HL-60 (cell line): ENCODE measurements around the gene SERINC2.

Source experiments
- SPI1 ChIP-seq: IDR thresholded peaks from 2 replicates; pipeline ENCODE4 v1.6.1; 2012; ENCODE audit warnings: low read depth, mild to moderate bottlenecking, borderline replicate concordance
- TF ChIP-seq, protein P1 (sequence below): IDR thresholded peaks from one replicate; pipeline ENCODE4 v1.5.1; 2011; ENCODE audit warnings: low read length, control low read depth, inconsistent platforms; ENCODE audit not compliant: insufficient read depth
- TF ChIP-seq, protein P2 (sequence below): IDR thresholded peaks from 2 replicates; pipeline ENCODE4 v1.6.1; 2012; ENCODE audit warnings: low read depth; ENCODE audit not compliant: insufficient replicate concordance

DNA sequence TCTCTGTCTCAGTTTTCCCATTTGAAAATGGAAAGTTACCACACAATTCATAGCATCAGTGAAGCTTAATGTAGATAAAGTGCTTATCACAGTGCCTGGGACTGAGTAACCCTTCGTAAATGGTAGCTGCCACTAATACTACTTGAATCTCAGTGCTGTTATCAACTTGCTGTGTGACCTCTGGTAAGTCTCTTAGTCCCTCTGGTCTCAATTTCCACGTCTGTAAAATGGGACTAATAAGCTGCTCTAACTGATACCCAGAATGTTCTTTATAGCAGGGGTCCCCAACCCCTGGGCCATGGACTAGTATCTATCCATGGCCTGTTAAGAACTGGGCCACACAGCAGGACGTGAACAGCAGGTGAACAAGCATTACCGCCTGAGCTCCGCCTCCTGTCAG, 7.7 kb downstream of the SERINC2 start:
- no peak for TF ChIP-seq SPI1
- TF ChIP-seq, protein P1, sequence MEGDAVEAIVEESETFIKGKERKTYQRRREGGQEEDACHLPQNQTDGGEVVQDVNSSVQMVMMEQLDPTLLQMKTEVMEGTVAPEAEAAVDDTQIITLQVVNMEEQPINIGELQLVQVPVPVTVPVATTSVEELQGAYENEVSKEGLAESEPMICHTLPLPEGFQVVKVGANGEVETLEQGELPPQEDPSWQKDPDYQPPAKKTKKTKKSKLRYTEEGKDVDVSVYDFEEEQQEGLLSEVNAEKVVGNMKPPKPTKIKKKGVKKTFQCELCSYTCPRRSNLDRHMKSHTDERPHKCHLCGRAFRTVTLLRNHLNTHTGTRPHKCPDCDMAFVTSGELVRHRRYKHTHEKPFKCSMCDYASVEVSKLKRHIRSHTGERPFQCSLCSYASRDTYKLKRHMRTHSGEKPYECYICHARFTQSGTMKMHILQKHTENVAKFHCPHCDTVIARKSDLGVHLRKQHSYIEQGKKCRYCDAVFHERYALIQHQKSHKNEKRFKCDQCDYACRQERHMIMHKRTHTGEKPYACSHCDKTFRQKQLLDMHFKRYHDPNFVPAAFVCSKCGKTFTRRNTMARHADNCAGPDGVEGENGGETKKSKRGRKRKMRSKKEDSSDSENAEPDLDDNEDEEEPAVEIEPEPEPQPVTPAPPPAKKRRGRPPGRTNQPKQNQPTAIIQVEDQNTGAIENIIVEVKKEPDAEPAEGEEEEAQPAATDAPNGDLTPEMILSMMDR = no peak
- TF ChIP-seq, protein P2, sequence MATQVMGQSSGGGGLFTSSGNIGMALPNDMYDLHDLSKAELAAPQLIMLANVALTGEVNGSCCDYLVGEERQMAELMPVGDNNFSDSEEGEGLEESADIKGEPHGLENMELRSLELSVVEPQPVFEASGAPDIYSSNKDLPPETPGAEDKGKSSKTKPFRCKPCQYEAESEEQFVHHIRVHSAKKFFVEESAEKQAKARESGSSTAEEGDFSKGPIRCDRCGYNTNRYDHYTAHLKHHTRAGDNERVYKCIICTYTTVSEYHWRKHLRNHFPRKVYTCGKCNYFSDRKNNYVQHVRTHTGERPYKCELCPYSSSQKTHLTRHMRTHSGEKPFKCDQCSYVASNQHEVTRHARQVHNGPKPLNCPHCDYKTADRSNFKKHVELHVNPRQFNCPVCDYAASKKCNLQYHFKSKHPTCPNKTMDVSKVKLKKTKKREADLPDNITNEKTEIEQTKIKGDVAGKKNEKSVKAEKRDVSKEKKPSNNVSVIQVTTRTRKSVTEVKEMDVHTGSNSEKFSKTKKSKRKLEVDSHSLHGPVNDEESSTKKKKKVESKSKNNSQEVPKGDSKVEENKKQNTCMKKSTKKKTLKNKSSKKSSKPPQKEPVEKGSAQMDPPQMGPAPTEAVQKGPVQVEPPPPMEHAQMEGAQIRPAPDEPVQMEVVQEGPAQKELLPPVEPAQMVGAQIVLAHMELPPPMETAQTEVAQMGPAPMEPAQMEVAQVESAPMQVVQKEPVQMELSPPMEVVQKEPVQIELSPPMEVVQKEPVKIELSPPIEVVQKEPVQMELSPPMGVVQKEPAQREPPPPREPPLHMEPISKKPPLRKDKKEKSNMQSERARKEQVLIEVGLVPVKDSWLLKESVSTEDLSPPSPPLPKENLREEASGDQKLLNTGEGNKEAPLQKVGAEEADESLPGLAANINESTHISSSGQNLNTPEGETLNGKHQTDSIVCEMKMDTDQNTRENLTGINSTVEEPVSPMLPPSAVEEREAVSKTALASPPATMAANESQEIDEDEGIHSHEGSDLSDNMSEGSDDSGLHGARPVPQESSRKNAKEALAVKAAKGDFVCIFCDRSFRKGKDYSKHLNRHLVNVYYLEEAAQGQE = no peak
